Thymus (tissue), 11 donors: ENCODE measurements around the gene LPCAT4. TPM values are rescaled to one million over a fixed set of nuclear protein-coding genes. Genes with fewer than 3 reads are reported as not detected.
"Not testable (repeated sequence)": the region's sequence is repeated elsewhere in the genome, so short reads cannot be mapped to it uniquely, and the experiment has no call there.

Source experiments
- DNase-seq, 9 donors: peaks; one replicate each; pipeline ENCODE4 v3.0.0-alpha.2; 2013; ENCODE audit warnings: low spot score in 9 of 9, low read depth in 6 of 9, missing footprints in 1 of 9
- H3K27ac ChIP-seq, 2 donors: one replicate each; pipeline ENCODE4 v1.5.1; 2013; ENCODE audit warnings: control low read depth in 1 of 2, low read depth in 1 of 2, low read length in 1 of 2, mild to moderate bottlenecking in 1 of 2, moderate library complexity in 1 of 2
- H3K27me3 ChIP-seq, 2 donors: one replicate each; pipeline ENCODE4 v1.5.1; 2013; ENCODE audit warnings: low read length in 1 of 2; ENCODE audit not compliant: control insufficient read depth in 2 of 2, insufficient read depth in 1 of 2
- H3K36me3 ChIP-seq, 2 donors: one replicate each; pipeline ENCODE4 v1.5.1; 2013; ENCODE audit warnings: low read length in 1 of 2, mild to moderate bottlenecking in 1 of 2, moderate library complexity in 1 of 2; ENCODE audit not compliant: control insufficient read depth in 2 of 2, insufficient read depth in 2 of 2
- H3K4me1 ChIP-seq, 2 donors: one replicate each; pipeline ENCODE4 v1.5.1; 2013; ENCODE audit warnings: low read length in 2 of 2; ENCODE audit not compliant: control insufficient read depth in 2 of 2, insufficient read depth in 2 of 2
- H3K4me3 ChIP-seq, 2 donors: one replicate each; pipeline ENCODE4 v1.5.1; 2013; ENCODE audit warnings: low read length in 2 of 2, control low read depth in 1 of 2, mild to moderate bottlenecking in 1 of 2
- H3K9me3 ChIP-seq, 2 donors: one replicate each; pipeline ENCODE4 v1.5.1; 2013; ENCODE audit warnings: low read length in 1 of 2, mild to moderate bottlenecking in 1 of 2; ENCODE audit not compliant: control insufficient read depth in 2 of 2, insufficient read depth in 1 of 2
- WGBS: extraction: QIAGEN DNeasy Blood & Tissue Kit; methylation state at CpG from one replicate; pipeline ENCODE4 v1.1.7; 2013; 5-methylcytosine and 5-hydroxymethylcytosine counted together
- polyA plus RNA-seq: library from polyadenylated mRNA; stranded (reverse); fragments of 200-250 nt; gene quantifications from one replicate; pipeline ENCODE4 v1.2.3, GENCODE V29; 2013
- total RNA-seq: library from RNA; stranded (reverse); fragments of 120-200 nt; gene quantifications from one replicate; pipeline ENCODE4 v1.2.4, GENCODE V29; 2013
- donor health status: healthy.

The LPCAT4 gene
- total and polyA plus RNA-seq, 2 donors: 7.1 to 35.5 TPM

- Histone ChIP-seq H3K9me3 (no peaks in the 10 kb centered on the region), H3K27ac (no peak overlapping the region), H3K27me3 (no peaks in the 10 kb centered on the region), H3K4me3 (no peak overlapping the region), H3K4me1 (no peaks in the 10 kb centered on the region), H3K36me3 (no peaks in the 10 kb centered on the region)
- WGBS: 89% methylated on average over 13 of the region's 13 CpGs
- no peak for DNase-seq
Measured at GRCh38 chr15:34347951-34348638, 18.9 kb downstream of the LPCAT4 start.

- 3% methylated on average over 38 of the region's 38 CpGs for WGBS
- Histone ChIP-seq H3K27ac (peak within 1 kb of the TSS; percentile 92 to 94), H3K27me3 (no peaks in the 10 kb centered on the region), H3K4me1 (peaks cover 6 to 15% of the 10 kb centered on the region in 2 donors), H3K4me3 (peak within 1 kb of the TSS; percentile 95 to 96), H3K36me3 (peaks cover 7 to 17% of the 10 kb centered on the region in 2 donors), H3K9me3 (no peaks in the 10 kb centered on the region)
- peak; percentile 79 to 95 (median 88) for DNase-seq
Measured at GRCh38 chr15:34342737-34343575, 24.0 kb downstream of the LPCAT4 start, which contains the start of the genes NOP10 and NUTM1. Gene NOP10 (minus strand): TSS chr15:34343136. CDS start chr15:34343073, 63 bp downstream. Gene NUTM1 (plus strand): TSS chr15:34343315. CDS start chr15:34343697, 382 bp downstream.

- not testable (repeated sequence) for H3K9me3 ChIP-seq
- H3K27ac ChIP-seq: peak overlapping the region in 1 of 2 donors; percentile 94
Measured at GRCh38 chr15:34342213-34342736, 24.7 kb downstream of the LPCAT4 start.

GRCh38 chr15:34341381-34342212 lies 25.4 kb downstream of the LPCAT4 start:
- DNase-seq: no peak
- Histone ChIP-seq H3K4me1 (peaks cover 6 to 21% of the 10 kb centered on the region in 2 donors), H3K4me3 (peak overlapping the region; percentile 95 to 96), H3K36me3 (peaks cover 7 to 17% of the 10 kb centered on the region in 2 donors), H3K27me3 (no peaks in the 10 kb centered on the region), H3K9me3 (no peaks in the 10 kb centered on the region), H3K27ac (no peak overlapping the region)
- WGBS: 98% methylated on average over 15 of the region's 15 CpGs

More at GRCh38 chr15:34342213-34342736, 24.7 kb downstream of the LPCAT4 start:
- Histone ChIP-seq H3K4me1 (peaks cover 6 to 15% of the 10 kb centered on the region in 2 donors), H3K4me3 (peak overlapping the region; percentile 95 to 96), H3K36me3 (peaks cover 7 to 17% of the 10 kb centered on the region in 2 donors)
- not testable (repeated sequence) for H3K27me3 ChIP-seq, DNase-seq
- 43% methylated on average over 26 of the region's 26 CpGs for WGBS

GRCh38 chr15:34339946-34340345 lies 27.1 kb downstream of the LPCAT4 start:
- no peak for DNase-seq
- Histone ChIP-seq H3K36me3 (peaks cover 7 to 17% of the 10 kb centered on the region in 2 donors), H3K27me3 (no peaks in the 10 kb centered on the region), H3K4me1 (peaks cover 6 to 30% of the 10 kb centered on the region in 2 donors), H3K27ac (no peak overlapping the region), H3K4me3 (no peak overlapping the region), H3K9me3 (no peaks in the 10 kb centered on the region)
- WGBS: 99% methylated on average over 3 of the region's 3 CpGs

GRCh38 chr15:34338347-34338746 lies 28.6 kb downstream of the LPCAT4 start:
- DNase-seq: no peak
- H3K4me3 ChIP-seq: peak overlapping the region; percentile 73 to 89
- H3K9me3 ChIP-seq: no peaks in the 10 kb centered on the region
- H3K27ac ChIP-seq: peak overlapping the region in 1 of 2 donors; percentile 4
- WGBS: 84% methylated on average over 16 of the region's 16 CpGs
- peaks cover 10 to 35% of the 10 kb centered on the region in 2 donors for H3K4me1 ChIP-seq
- H3K36me3 ChIP-seq: peaks cover 7 to 17% of the 10 kb centered on the region in 2 donors
- H3K27me3 ChIP-seq: no peaks in the 10 kb centered on the region

GRCh38 chr15:34337557-34338306 lies 29.3 kb downstream of the LPCAT4 start, which contains the start of gene SLC12A6:
Gene SLC12A6 (minus strand): TSS chr15:34337781. CDS start chr15:34336680, 1,101 bp downstream.
- no peaks in the 10 kb centered on the region for H3K27me3 ChIP-seq
- H3K9me3 ChIP-seq: no peaks in the 10 kb centered on the region
- peaks cover 10 to 36% of the 10 kb centered on the region in 2 donors for H3K4me1 ChIP-seq
- under 1% methylated on average over 78 of the region's 78 CpGs for WGBS
- peaks cover 7 to 17% of the 10 kb centered on the region in 2 donors for H3K36me3 ChIP-seq
- peak within 1 kb of the TSS; percentile 95 to 97 for H3K27ac ChIP-seq
- peak in 8 of 9 donors; percentile 66 to 94 (median 87) for DNase-seq
- peak within 1 kb of the TSS; percentile 73 to 89 for H3K4me3 ChIP-seq
